ENCODE measurements around the gene CYP27A1. TPM values are rescaled to one million over a fixed set of nuclear protein-coding genes. Genes with fewer than 3 reads are reported as not detected.
A peak's percentile ranks its signal among the peaks of the same experiment; 100 is the strongest.

CYP27A1 gene
- total and polyA plus RNA-seq, 2 of the 4 experiments (the other 2 are of a cell fraction), result 5.2 to 5.3 TPM

DNA sequence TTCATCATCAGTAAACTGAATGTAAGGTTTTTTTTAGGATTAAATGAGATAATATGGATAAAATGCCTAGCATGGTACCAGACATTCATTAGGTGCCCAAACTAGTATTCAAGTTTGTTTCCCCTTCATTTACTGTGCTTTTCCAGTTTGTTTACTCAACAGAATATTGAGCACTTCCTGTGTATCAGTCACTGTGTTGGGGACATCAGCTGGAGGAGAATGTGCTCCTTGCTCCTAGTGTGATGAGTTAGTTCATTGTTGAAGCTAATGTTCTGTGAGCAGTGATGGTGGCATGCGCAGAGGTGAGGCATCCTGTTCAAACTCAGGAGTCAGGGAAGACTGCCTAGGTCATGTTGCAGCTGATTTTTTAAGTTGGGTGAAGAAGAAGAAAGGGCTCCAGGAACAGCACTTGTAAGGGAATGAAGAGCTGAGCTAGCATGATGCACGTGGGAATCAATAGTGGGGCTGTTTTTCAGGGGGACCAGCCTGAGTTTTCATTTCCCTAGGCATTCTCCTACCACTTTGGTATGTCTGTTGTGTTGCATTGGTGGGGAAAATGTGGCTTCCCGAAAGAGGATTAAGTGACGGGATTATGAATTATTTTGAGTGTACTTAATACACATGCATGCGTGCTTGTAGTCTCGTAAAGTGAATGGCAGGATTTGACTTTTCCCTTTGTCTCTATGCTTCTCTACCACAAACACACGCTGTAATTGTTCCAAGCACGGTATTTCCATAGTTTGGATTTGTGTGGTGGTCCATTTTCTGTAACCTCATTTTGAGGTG, 47.6 kb upstream of the CYP27A1 start:
- Histone ChIP-seq H2BK20ac (ENCODE audit: low read depth, low read length) (peak overlapping the region; percentile 74; the same call in 1 of the 2 replicates), H4K91ac (ENCODE audit: insufficient read depth, low read depth, low read length) (peak overlapping the region; percentile 51), H3K4ac (ENCODE audit: low read depth, low read length) (peak overlapping the region; percentile 86), H3K23ac (ENCODE audit: low read depth, low read length) (peak overlapping the region; percentile 68), H3K4me3 (ENCODE audit: insufficient read depth, low read depth, low read length) (no peak overlapping the region), H2BK15ac (ENCODE audit: low read depth, low read length) (peak overlapping the region; percentile 81; the same call in 2 of the 3 replicates), H3K27me3 (ENCODE audit: control insufficient read depth, insufficient read depth, low read length) (no peaks in the 10 kb centered on the region), H2BK5ac (ENCODE audit: low read depth, low read length, poor library complexity, severe bottlenecking) (peak overlapping the region; percentile 90), H2AK5ac (ENCODE audit: low read depth, low read length) (peak overlapping the region; percentile 81; the same call in 1 of the 2 replicates), H2BK120ac (ENCODE audit: low read depth, low read length) (peak overlapping the region; percentile 84), H3K9me3 (ENCODE audit: control insufficient read depth, insufficient read depth, low read length) (no peaks in the 10 kb centered on the region), H2AFZ (replicated peaks; ENCODE audit: low read length, poor library complexity) (peak overlapping the region; percentile 34), H3K18ac (ENCODE audit: low read depth, low read length) (peak overlapping the region; percentile 87), H3K9ac (ENCODE audit: low read depth, low read length) (no peak overlapping the region), H3K4me1 (ENCODE audit: control insufficient read depth, insufficient read depth, low read length) (peaks cover 20% of the 10 kb centered on the region), H4K8ac (ENCODE audit: low read depth in 2 of 2, low read length in 2 of 2) (peak overlapping the region; percentile 2 to 82; a peak in 3 of 4 replicates), H3K27ac (ENCODE audit: insufficient read depth, low read length) (peak overlapping the region; percentile 30; the same call in 1 of the 2 replicates), H4K20me1 (ENCODE audit: insufficient read depth, low read length) (peaks cover 4% of the 10 kb centered on the region; the same call in 1 of the 2 replicates), H2AK9ac (replicated peaks; ENCODE audit: low read depth, low read length, poor library complexity) (peak overlapping the region; percentile 90), H4K5ac (ENCODE audit: low read depth, low read length) (peak overlapping the region; percentile 93), H3K9me1 (ENCODE audit: insufficient read depth, low read length) (peaks cover 25% of the 10 kb centered on the region), H3K14ac (replicated peaks; ENCODE audit: low read depth, low read length) (peak overlapping the region; percentile 93), H3K36me3 (ENCODE audit: control insufficient read depth, insufficient read depth, low read length) (peaks cover 18% of the 10 kb centered on the region), H3K4me2 (ENCODE audit: low read depth, low read length) (no peak overlapping the region; the same call in 1 of the 2 replicates), H3K56ac (ENCODE audit: extremely low read depth, insufficient read depth, low read length) (no peak overlapping the region), H3K79me1 (ENCODE audit: low read depth in 1 of 2, low read length in 2 of 2) (peaks cover 41 to 78% of the 10 kb centered on the region in 2 experiments)
- DNase-seq, result peak; percentile 23
- dilution Hi-C loops (cut with HindIII; ENCODE audit: low sequenced_read_pairs, unreplicated experiment) (no loop called here), in situ Hi-C loops (cut with MboI; ENCODE audit: low sequenced_read_pairs) (no loop called here), intact Hi-C loops (cut with micrococcal nuclease) (loop anchor here (5.0 kb wide), 1 partner anchor 73 kb away; no protein-coding TSS in a partner anchor)
- WGBS, 2 experiments (ENCODE audit: extremely low coverage in 2 of 2, insufficient read length in 1 of 2), result no CpG with 5 or more reads among the region's 8 CpGs
- BruUV-seq (replicated peaks), result no TSS peak
- POLR2A ChIA-PET (ENCODE audit: unreplicated experiment), result no interaction called here
- CTCF ChIA-PET, result interaction anchor here (0.5 to 1.0 kb wide), 2 partner anchors 24 to 441 kb away, joined by 3 to 4 read pairs; no protein-coding TSS in a partner anchor
- no peak for ATAC-seq (ENCODE audit: low read depth)
- TF ChIP-seq FOS (IDR thresholded peaks at IDR 0.05; ENCODE audit: low read depth, low read length), result no peak
- TF ChIP-seq RAD21 (IDR thresholded peaks at IDR 0.05; ENCODE audit: low read length), result no peak
- no peak for TF ChIP-seq MXI1 (IDR thresholded peaks at IDR 0.05; ENCODE audit: borderline replicate concordance, low read depth, low read length)
- no peak for TF ChIP-seq CEBPB (IDR thresholded peaks at IDR 0.05; ENCODE audit: low read depth, low read length)
- TF ChIP-seq, protein P1, sequence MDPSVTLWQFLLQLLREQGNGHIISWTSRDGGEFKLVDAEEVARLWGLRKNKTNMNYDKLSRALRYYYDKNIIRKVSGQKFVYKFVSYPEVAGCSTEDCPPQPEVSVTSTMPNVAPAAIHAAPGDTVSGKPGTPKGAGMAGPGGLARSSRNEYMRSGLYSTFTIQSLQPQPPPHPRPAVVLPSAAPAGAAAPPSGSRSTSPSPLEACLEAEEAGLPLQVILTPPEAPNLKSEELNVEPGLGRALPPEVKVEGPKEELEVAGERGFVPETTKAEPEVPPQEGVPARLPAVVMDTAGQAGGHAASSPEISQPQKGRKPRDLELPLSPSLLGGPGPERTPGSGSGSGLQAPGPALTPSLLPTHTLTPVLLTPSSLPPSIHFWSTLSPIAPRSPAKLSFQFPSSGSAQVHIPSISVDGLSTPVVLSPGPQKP (IDR thresholded peaks at IDR 0.05; ENCODE audit: borderline replicate concordance, low read depth, low read length), result no peak
- no peak for TF ChIP-seq USF2 (IDR thresholded peaks at IDR 0.05; ENCODE audit: low read depth, low read length)
- TF ChIP-seq SMC3 (IDR thresholded peaks at IDR 0.05; ENCODE audit: low read depth, low read length), result no peak
- TF ChIP-seq RCOR1 (IDR thresholded peaks at IDR 0.05; ENCODE audit: insufficient replicate concordance, low read length), result no peak
- TF ChIP-seq MAFK (IDR thresholded peaks at IDR 0.05; ENCODE audit: low read depth, low read length), result no peak
- TF ChIP-seq, protein P2, sequence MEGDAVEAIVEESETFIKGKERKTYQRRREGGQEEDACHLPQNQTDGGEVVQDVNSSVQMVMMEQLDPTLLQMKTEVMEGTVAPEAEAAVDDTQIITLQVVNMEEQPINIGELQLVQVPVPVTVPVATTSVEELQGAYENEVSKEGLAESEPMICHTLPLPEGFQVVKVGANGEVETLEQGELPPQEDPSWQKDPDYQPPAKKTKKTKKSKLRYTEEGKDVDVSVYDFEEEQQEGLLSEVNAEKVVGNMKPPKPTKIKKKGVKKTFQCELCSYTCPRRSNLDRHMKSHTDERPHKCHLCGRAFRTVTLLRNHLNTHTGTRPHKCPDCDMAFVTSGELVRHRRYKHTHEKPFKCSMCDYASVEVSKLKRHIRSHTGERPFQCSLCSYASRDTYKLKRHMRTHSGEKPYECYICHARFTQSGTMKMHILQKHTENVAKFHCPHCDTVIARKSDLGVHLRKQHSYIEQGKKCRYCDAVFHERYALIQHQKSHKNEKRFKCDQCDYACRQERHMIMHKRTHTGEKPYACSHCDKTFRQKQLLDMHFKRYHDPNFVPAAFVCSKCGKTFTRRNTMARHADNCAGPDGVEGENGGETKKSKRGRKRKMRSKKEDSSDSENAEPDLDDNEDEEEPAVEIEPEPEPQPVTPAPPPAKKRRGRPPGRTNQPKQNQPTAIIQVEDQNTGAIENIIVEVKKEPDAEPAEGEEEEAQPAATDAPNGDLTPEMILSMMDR (conservative IDR thresholded peaks at IDR 0.05; ENCODE audit: low read depth, low read length), result no peak
- TF ChIP-seq MAZ (IDR thresholded peaks at IDR 0.05; ENCODE audit: borderline replicate concordance, low read depth, low read length), result no peak
- no peak for TF ChIP-seq NFE2L2 (IDR thresholded peaks at IDR 0.05; ENCODE audit: low read depth, low read length)
- TF ChIP-seq BHLHE40 (IDR thresholded peaks at IDR 0.05; ENCODE audit: low read depth, low read length), result no peak

Measured in IMR-90 (cell line).